Endothelial cell of umbilical vein (primary cell): ENCODE data around the gene ZBTB22. TPM values are rescaled to one million over a fixed set of nuclear protein-coding genes. Genes with fewer than 3 reads are reported as not detected.

Experiments used
- BruUV-seq: library from RNA; stranded (reverse); fragments of 400-500 nt; replicated peaks from 2 replicates; lab custom pipeline; 2021; lab: Mats Ljungman, UMichigan
- CTCF ChIA-PET: fragments of 300-600, 350-600 bp; sonication (Branson Sonifier 250); formaldehyde crosslinking; loops from one replicate; lab custom pipeline; 2021; ENCODE audit warnings: antibody characterized with exemption, inconsistent platforms; lab: Charles Lee
- POLR2A ChIA-PET: fragments of 300-600, 350-600 bp; sonication (Branson Sonifier 250); formaldehyde crosslinking; loops from one replicate; lab custom pipeline; 2021; ENCODE audit warnings: antibody characterized with exemption, inconsistent platforms; lab: Charles Lee
- DNase-seq: peaks from one replicate; pipeline ENCODE4 v3.0.0-alpha.2; 2011; ENCODE audit warnings: low read depth, low spot score
- FAIRE-seq: peaks from 2 replicates; lab custom pipeline; 2011; peaks lifted over from hg19 to GRCh38; lab: Jason Lieb, UNC
- H2AFZ ChIP-seq: 2 replicates; pipeline ENCODE4 v1.6.0; 2012; ENCODE audit warnings: low read depth, low read length, control low read depth, inconsistent platforms
- H3K27ac ChIP-seq: 2 replicates; pipeline ENCODE4 v1.5.1; 2011; ENCODE audit warnings: low read depth, mild to moderate bottlenecking, control low read depth, low read length, moderate library complexity; ENCODE audit not compliant: insufficient read depth
- H3K27me3 ChIP-seq, 2 experiments: 2 replicates each; pipeline versions ENCODE4 v1.6.0 to v1.6.1; 2011; ENCODE audit warnings: low read length in 2 of 2, mixed read lengths in 1 of 2; ENCODE audit not compliant: control insufficient read depth in 2 of 2, insufficient read depth in 2 of 2
- H3K36me3 ChIP-seq, 2 experiments: 2 replicates in 1 of 2; 3 replicates in 1 of 2; pipeline ENCODE4 v1.5.1; 2011; ENCODE audit warnings: low read length in 2 of 2, mild to moderate bottlenecking in 1 of 2, moderate library complexity in 1 of 2; ENCODE audit not compliant: control insufficient read depth in 2 of 2, insufficient read depth in 2 of 2; ENCODE audit errors: extremely low read depth in 1 of 2
- H3K4me1 ChIP-seq: 3 replicates; pipeline ENCODE4 v1.5.1; 2011; ENCODE audit warnings: mild to moderate bottlenecking, low read length; ENCODE audit not compliant: control insufficient read depth, insufficient read depth; ENCODE audit errors: extremely low read depth
- H3K4me2 ChIP-seq: 2 replicates; pipeline ENCODE4 v1.6.1; 2011; ENCODE audit warnings: low read length, control low read depth, mixed read lengths; ENCODE audit not compliant: insufficient read depth
- H3K4me3 ChIP-seq, 3 experiments: fragments of 200-600 bp in 1 of 3; sonication (generic), shearing (Covaris generic) in 1 of 3; replicated peaks in 1 of 3; 2 replicates each; pipeline ENCODE4 v1.5.1; 2011 to 2016; ENCODE audit warnings: control low read depth in 3 of 3, low read length in 3 of 3, mild to moderate bottlenecking in 2 of 3, inconsistent platforms in 1 of 3, low read depth in 1 of 3, moderate library complexity in 1 of 3; ENCODE audit not compliant: insufficient read depth in 1 of 3
- H3K79me2 ChIP-seq: 2 replicates; pipeline ENCODE4 v1.6.0; 2012; ENCODE audit warnings: low read length, inconsistent platforms; ENCODE audit not compliant: control insufficient read depth, insufficient read depth
- H3K9ac ChIP-seq: replicated peaks from 2 replicates; pipeline ENCODE3; 2011; ENCODE audit warnings: low read length, control low read depth; ENCODE audit not compliant: insufficient read depth; ENCODE audit errors: extremely low read depth
- H3K9me1 ChIP-seq: replicated peaks from 3 replicates; pipeline ENCODE4 v1.6.0; 2011; ENCODE audit warnings: mild to moderate bottlenecking, low read length; ENCODE audit not compliant: control insufficient read depth, insufficient read depth; ENCODE audit errors: extremely low read depth
- H3K9me3 ChIP-seq: replicated peaks from 2 replicates; pipeline ENCODE4 v1.5.1; 2012; ENCODE audit warnings: low read length, inconsistent platforms; ENCODE audit not compliant: control insufficient read depth, insufficient read depth
- H4K20me1 ChIP-seq: replicated peaks from 2 replicates; pipeline ENCODE3; 2011; ENCODE audit warnings: mild to moderate bottlenecking, low read length; ENCODE audit not compliant: control insufficient read depth, insufficient read depth; ENCODE audit errors: extremely low read depth
- CTCF ChIP-seq, 2 donors: IDR thresholded peaks; 1 replicate in 1 of 2; 2 replicates in 1 of 2; pipeline ENCODE4 v1.5.1; 2011; ENCODE audit warnings: low read length in 2 of 2, mild to moderate bottlenecking in 2 of 2, moderate library complexity in 2 of 2, control low read depth in 1 of 2, inconsistent platforms in 1 of 2, low read depth in 1 of 2; ENCODE audit not compliant: insufficient read depth in 1 of 2; ENCODE audit errors: extremely low read depth in 1 of 2
- EZH2 ChIP-seq: IDR thresholded peaks from 2 replicates; pipeline ENCODE4 v1.6.1; 2012; ENCODE audit warnings: borderline replicate concordance, low read depth, mild to moderate bottlenecking, moderate library complexity, low read length, inconsistent platforms; ENCODE audit not compliant: severe bottlenecking
- FOS ChIP-seq: IDR thresholded peaks from 2 replicates; pipeline ENCODE4 v1.6.1; 2011; ENCODE audit warnings: mild to moderate bottlenecking, low read length, moderate library complexity, borderline replicate concordance; ENCODE audit not compliant: insufficient read depth
- GATA2 ChIP-seq: IDR thresholded peaks from 2 replicates; pipeline ENCODE4 v1.7.0; 2011; ENCODE audit warnings: low read depth, mild to moderate bottlenecking, moderate library complexity, mixed read lengths, low read length; ENCODE audit not compliant: insufficient read length, insufficient read depth
- JUN ChIP-seq: IDR thresholded peaks from 2 replicates; pipeline ENCODE4 v1.6.1; 2011; ENCODE audit warnings: borderline replicate concordance, low read depth; ENCODE audit not compliant: insufficient read length, insufficient read depth
- MAX ChIP-seq: IDR thresholded peaks from 2 replicates; pipeline ENCODE4 v1.6.1; 2011; ENCODE audit not compliant: insufficient read depth, insufficient read length
- MYC ChIP-seq: IDR thresholded peaks from one replicate; pipeline ENCODE4 v1.6.1; 2011; ENCODE audit warnings: mild to moderate bottlenecking, low read depth, low read length
- POLR2A ChIP-seq: IDR thresholded peaks from 2 replicates; pipeline ENCODE4 v1.6.1; 2012; ENCODE audit warnings: low read depth, mild to moderate bottlenecking, control low read depth, low read length
- POLR2AphosphoS5 ChIP-seq: IDR thresholded peaks from 2 replicates; pipeline ENCODE4 v1.6.1; 2012; ENCODE audit warnings: low read depth, mild to moderate bottlenecking, control low read depth, low read length, moderate library complexity; ENCODE audit not compliant: insufficient read depth
- dilution Hi-C: fragments of 300-500 bp; cut with MboI; formaldehyde crosslinking; loops from one replicate; pipeline ENCODE4 v1.15.0; 2019; ENCODE audit warnings: low sequenced_read_pairs; ENCODE audit not compliant: extremely low pct_ligation_motif_present
- intact Hi-C: fragments of 100-400 bp; cut with micrococcal nuclease; formaldehyde crosslinking; loops from one replicate; pipeline ENCODE4 v1.10.0; 2022
- polyA plus RNA-seq, 4 experiments: library from polyadenylated mRNA; depleted of rRNA in 3 of 4; stranded (reverse) in 3 of 4; unstranded in 1 of 4; fragments of >200 nt; gene quantifications; 2 replicates each; pipeline versions ENCODE4 v1.2.1 to v1.2.3, GENCODE V29; 2011 to 2012; ENCODE audit warnings: missing spikeins in 1 of 4
- total RNA-seq: library from RNA; stranded (reverse); gene quantifications from 2 replicates; pipeline ENCODE4 v1.2.3, GENCODE V29; 2021

ZBTB22 gene
- total and polyA plus RNA-seq, 2 donors (not counting 3 experiments of a cell fraction or from before 2014, with no cell fraction given) = 12.6 to 15.4 TPM

GRCh38 chr6:33336495-33336894 lies 19.0 kb upstream of the ZBTB22 start:
- dilution Hi-C loops = no loop called here
- POLR2A ChIA-PET = no interaction called here
- CTCF ChIA-PET = interaction anchor here (0.8 to 1.9 kb wide), 2 partner anchors 9 to 90 kb away, joined by 3 to 11 read pairs; no protein-coding TSS in a partner anchor

More at GRCh38 chr6:33336495-33336894, 19.0 kb upstream of the ZBTB22 start:
- no TSS peak for BruUV-seq
- no peak for DNase-seq
- no peaks in the 10 kb centered on the region for H3K9me3 ChIP-seq
- H3K9ac ChIP-seq = no peak overlapping the region
- H2AFZ ChIP-seq = no peak overlapping the region
- no peaks in the 10 kb centered on the region for H4K20me1 ChIP-seq
- intact Hi-C loops = no loop called here
- no peak overlapping the region for H3K4me3 ChIP-seq
- no peak for TF ChIP-seq MYC
- no peak for TF ChIP-seq JUN
- TF ChIP-seq MAX = no peak
- no peak for TF ChIP-seq FOS
- no peak for TF ChIP-seq POLR2AphosphoS5
- no peak for TF ChIP-seq EZH2
- no peak for TF ChIP-seq GATA2
- no peak for TF ChIP-seq CTCF (IDR thresholded peaks at IDR 0.05; ENCODE audit: extremely low read depth in 1 of 2, insufficient read depth in 1 of 2, low read depth in 1 of 2, low read length in 2 of 2)
- TF ChIP-seq POLR2A = no peak
- FAIRE-seq = no peak
- H3K9me1 ChIP-seq = no peaks in the 10 kb centered on the region
- no peak overlapping the region for H3K4me2 ChIP-seq
- H3K79me2 ChIP-seq = no peaks in the 10 kb centered on the region
- H3K36me3 ChIP-seq = no peaks in the 10 kb centered on the region
- no peaks in the 10 kb centered on the region for H3K4me1 ChIP-seq
- no peaks in the 10 kb centered on the region for H3K27me3 ChIP-seq
- H3K27ac ChIP-seq = no peak overlapping the region
